Measurements from ENCODE around the gene UBR4. TPM values are rescaled to one million over a fixed set of nuclear protein-coding genes. Genes with fewer than 3 reads are reported as not detected.

Gene UBR4
- total and polyA plus RNA-seq, 2 experiments from 2014 or later = 111 to 230 TPM

DNA sequence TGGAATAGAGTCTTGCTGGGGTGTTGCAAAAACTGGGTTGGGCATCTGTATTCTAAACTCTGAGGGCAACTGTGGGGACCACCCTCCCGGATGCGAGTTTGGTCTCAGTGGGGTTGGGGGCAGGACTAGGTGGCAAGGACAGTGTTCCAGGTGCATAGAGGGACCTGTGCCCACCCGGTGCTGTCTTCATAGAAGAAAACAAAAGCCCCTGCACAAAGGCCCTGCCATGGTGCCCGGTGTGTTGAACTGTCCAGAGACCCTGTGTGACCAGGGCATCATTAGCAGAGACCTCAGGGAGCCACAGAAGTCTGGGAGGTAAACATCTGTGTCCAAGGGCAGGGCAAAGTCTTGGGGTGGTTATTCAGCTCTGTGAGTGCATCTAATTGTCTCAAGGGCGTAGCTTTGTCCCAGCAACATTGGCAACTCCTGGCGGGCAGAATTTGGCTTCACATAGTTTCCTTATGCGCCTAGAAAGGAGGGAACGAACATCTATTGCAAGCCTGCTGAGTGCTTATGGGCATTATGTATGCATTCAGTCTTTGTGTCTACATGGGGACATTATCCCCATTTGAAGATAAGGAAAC is 181.4 kb downstream of the UBR4 start:
- H4K20me1 ChIP-seq (replicated peaks; ENCODE audit: insufficient read depth) = no peaks in the 10 kb centered on the region
- no peak overlapping the region for H3K27ac ChIP-seq (ENCODE audit: low read depth)
- H3K27ac Mint-ChIP-seq = no peak overlapping the region
- peaks cover 4% of the 10 kb centered on the region; the same call in 2 of the 3 replicates for H3K4me1 Mint-ChIP-seq
- H3K4me3 ChIP-seq = no peak overlapping the region
- H3K27me3 ChIP-seq (ENCODE audit: insufficient read depth) = no peaks in the 10 kb centered on the region
- no peaks in the 10 kb centered on the region for H3K9me2 ChIP-seq (ENCODE audit: insufficient read depth)
- H3K4me2 ChIP-seq = no peak overlapping the region
- no peaks in the 10 kb centered on the region for H3K4me1 ChIP-seq (ENCODE audit: insufficient read depth)
- H3K9me3 Mint-ChIP-seq = no peaks in the 10 kb centered on the region
- no peaks in the 10 kb centered on the region for H3K79me2 ChIP-seq (replicated peaks; ENCODE audit: insufficient read depth)
- H3K27me3 Mint-ChIP-seq (ENCODE audit: insufficient read depth, low read depth, poor library complexity) = no peaks in the 10 kb centered on the region
- ATAC-seq = no peak
- no peaks in the 10 kb centered on the region for H3K36me3 ChIP-seq (ENCODE audit: insufficient read depth)
- no peak for DNase-seq (ENCODE audit: low spot score)
- H3K36me3 Mint-ChIP-seq (ENCODE audit: low read depth) = no peaks in the 10 kb centered on the region
- no peaks in the 10 kb centered on the region for H3F3A ChIP-seq (replicated peaks; ENCODE audit: low read depth)
- H3K4me3 Mint-ChIP-seq = no peak overlapping the region
- peak overlapping the region; percentile 19; the same call in 1 of the 2 replicates for H2AFZ ChIP-seq
- no peak for TF ChIP-seq POLR2AphosphoS5 (IDR thresholded peaks at IDR 0.05; ENCODE audit: low read depth)
- TF ChIP-seq, protein P1, sequence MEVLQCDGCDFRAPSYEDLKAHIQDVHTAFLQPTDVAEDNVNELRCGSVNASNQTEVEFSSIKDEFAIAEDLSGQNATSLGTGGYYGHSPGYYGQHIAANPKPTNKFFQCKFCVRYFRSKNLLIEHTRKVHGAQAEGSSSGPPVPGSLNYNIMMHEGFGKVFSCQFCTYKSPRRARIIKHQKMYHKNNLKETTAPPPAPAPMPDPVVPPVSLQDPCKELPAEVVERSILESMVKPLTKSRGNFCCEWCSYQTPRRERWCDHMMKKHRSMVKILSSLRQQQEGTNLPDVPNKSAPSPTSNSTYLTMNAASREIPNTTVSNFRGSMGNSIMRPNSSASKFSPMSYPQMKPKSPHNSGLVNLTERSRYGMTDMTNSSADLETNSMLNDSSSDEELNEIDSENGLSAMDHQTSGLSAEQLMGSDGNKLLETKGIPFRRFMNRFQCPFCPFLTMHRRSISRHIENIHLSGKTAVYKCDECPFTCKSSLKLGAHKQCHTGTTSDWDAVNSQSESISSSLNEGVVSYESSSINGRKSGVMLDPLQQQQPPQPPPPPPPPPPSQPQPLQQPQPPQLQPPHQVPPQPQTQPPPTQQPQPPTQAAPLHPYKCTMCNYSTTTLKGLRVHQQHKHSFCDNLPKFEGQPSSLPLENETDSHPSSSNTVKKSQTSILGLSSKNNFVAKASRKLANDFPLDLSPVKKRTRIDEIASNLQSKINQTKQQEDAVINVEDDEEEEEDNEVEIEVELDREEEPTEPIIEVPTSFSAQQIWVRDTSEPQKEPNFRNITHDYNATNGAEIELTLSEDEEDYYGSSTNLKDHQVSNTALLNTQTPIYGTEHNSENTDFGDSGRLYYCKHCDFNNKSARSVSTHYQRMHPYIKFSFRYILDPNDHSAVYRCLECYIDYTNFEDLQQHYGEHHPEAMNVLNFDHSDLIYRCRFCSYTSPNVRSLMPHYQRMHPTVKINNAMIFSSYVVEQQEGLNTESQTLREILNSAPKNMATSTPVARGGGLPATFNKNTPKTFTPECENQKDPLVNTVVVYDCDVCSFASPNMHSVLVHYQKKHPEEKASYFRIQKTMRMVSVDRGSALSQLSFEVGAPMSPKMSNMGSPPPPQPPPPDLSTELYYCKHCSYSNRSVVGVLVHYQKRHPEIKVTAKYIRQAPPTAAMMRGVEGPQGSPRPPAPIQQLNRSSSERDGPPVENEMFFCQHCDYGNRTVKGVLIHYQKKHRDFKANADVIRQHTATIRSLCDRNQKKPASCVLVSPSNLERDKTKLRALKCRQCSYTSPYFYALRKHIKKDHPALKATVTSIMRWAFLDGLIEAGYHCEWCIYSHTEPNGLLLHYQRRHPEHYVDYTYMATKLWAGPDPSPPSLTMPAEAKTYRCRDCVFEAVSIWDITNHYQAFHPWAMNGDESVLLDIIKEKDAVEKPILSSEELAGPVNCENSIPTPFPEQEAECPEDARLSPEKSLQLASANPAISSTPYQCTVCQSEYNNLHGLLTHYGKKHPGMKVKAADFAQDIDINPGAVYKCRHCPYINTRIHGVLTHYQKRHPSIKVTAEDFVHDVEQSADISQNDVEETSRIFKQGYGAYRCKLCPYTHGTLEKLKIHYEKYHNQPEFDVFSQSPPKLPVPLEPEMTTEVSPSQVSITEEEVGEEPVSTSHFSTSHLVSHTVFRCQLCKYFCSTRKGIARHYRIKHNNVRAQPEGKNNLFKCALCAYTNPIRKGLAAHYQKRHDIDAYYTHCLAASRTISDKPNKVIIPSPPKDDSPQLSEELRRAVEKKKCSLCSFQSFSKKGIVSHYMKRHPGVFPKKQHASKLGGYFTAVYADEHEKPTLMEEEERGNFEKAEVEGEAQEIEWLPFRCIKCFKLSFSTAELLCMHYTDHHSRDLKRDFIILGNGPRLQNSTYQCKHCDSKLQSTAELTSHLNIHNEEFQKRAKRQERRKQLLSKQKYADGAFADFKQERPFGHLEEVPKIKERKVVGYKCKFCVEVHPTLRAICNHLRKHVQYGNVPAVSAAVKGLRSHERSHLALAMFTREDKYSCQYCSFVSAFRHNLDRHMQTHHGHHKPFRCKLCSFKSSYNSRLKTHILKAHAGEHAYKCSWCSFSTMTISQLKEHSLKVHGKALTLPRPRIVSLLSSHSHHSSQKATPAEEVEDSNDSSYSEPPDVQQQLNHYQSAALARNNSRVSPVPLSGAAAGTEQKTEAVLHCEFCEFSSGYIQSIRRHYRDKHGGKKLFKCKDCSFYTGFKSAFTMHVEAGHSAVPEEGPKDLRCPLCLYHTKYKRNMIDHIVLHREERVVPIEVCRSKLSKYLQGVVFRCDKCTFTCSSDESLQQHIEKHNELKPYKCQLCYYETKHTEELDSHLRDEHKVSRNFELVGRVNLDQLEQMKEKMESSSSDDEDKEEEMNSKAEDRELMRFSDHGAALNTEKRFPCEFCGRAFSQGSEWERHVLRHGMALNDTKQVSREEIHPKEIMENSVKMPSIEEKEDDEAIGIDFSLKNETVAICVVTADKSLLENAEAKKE (CRISPR knock-in tag; IDR thresholded peaks at IDR 0.05) = no peak
- no peak for TF ChIP-seq ZNF331 (CRISPR knock-in tag; IDR thresholded peaks at IDR 0.05; ENCODE audit: low read depth)
- TF ChIP-seq, protein P2, sequence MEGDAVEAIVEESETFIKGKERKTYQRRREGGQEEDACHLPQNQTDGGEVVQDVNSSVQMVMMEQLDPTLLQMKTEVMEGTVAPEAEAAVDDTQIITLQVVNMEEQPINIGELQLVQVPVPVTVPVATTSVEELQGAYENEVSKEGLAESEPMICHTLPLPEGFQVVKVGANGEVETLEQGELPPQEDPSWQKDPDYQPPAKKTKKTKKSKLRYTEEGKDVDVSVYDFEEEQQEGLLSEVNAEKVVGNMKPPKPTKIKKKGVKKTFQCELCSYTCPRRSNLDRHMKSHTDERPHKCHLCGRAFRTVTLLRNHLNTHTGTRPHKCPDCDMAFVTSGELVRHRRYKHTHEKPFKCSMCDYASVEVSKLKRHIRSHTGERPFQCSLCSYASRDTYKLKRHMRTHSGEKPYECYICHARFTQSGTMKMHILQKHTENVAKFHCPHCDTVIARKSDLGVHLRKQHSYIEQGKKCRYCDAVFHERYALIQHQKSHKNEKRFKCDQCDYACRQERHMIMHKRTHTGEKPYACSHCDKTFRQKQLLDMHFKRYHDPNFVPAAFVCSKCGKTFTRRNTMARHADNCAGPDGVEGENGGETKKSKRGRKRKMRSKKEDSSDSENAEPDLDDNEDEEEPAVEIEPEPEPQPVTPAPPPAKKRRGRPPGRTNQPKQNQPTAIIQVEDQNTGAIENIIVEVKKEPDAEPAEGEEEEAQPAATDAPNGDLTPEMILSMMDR (conservative IDR thresholded peaks at IDR 0.05; ENCODE audit: low read depth in 2 of 2) = no peak
- TF ChIP-seq, protein P3, sequence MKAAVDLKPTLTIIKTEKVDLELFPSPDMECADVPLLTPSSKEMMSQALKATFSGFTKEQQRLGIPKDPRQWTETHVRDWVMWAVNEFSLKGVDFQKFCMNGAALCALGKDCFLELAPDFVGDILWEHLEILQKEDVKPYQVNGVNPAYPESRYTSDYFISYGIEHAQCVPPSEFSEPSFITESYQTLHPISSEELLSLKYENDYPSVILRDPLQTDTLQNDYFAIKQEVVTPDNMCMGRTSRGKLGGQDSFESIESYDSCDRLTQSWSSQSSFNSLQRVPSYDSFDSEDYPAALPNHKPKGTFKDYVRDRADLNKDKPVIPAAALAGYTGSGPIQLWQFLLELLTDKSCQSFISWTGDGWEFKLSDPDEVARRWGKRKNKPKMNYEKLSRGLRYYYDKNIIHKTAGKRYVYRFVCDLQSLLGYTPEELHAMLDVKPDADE (IDR thresholded peaks at IDR 0.05) = no peak
- TF ChIP-seq, protein P4, sequence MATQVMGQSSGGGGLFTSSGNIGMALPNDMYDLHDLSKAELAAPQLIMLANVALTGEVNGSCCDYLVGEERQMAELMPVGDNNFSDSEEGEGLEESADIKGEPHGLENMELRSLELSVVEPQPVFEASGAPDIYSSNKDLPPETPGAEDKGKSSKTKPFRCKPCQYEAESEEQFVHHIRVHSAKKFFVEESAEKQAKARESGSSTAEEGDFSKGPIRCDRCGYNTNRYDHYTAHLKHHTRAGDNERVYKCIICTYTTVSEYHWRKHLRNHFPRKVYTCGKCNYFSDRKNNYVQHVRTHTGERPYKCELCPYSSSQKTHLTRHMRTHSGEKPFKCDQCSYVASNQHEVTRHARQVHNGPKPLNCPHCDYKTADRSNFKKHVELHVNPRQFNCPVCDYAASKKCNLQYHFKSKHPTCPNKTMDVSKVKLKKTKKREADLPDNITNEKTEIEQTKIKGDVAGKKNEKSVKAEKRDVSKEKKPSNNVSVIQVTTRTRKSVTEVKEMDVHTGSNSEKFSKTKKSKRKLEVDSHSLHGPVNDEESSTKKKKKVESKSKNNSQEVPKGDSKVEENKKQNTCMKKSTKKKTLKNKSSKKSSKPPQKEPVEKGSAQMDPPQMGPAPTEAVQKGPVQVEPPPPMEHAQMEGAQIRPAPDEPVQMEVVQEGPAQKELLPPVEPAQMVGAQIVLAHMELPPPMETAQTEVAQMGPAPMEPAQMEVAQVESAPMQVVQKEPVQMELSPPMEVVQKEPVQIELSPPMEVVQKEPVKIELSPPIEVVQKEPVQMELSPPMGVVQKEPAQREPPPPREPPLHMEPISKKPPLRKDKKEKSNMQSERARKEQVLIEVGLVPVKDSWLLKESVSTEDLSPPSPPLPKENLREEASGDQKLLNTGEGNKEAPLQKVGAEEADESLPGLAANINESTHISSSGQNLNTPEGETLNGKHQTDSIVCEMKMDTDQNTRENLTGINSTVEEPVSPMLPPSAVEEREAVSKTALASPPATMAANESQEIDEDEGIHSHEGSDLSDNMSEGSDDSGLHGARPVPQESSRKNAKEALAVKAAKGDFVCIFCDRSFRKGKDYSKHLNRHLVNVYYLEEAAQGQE (IDR thresholded peaks at IDR 0.05; ENCODE audit: unreplicated experiment) = no peak
- no peak for TF ChIP-seq JUNB (IDR thresholded peaks at IDR 0.05; ENCODE audit: unreplicated experiment)
- no peak for TF ChIP-seq EZH2 (IDR thresholded peaks at IDR 0.05; ENCODE audit: low read depth, unreplicated experiment)
- TF ChIP-seq NANOG (IDR thresholded peaks at IDR 0.05; ENCODE audit: borderline replicate concordance) = no peak
- TF ChIP-seq STAT1 (IDR thresholded peaks at IDR 0.05; ENCODE audit: unreplicated experiment) = no peak
- TF ChIP-seq ZNF114 (CRISPR knock-in tag; IDR thresholded peaks at IDR 0.05) = no peak

Data from GM23338 (cell line).